Cardiac muscle cell (in vitro differentiated cells and primary cell): ENCODE results near the gene KRTAP19-3. TPM values are rescaled to one million over a fixed set of nuclear protein-coding genes. Genes with fewer than 3 reads are reported as not detected.
"Not testable (repeated sequence)": the region's sequence is repeated elsewhere in the genome, so short reads cannot be mapped to it uniquely, and the experiment has no call there.

ENCODE experiments used
- DNase-seq, 2 donors: peaks; one replicate each; pipeline versions ENCODE4 v3.0.0 to v3.0.0-alpha.2; 2010 to 2017; ENCODE audit warnings: low read depth in 1 of 2, low spot score in 1 of 2
- H3K27ac ChIP-seq: fragments of 200-600 bp; sonication (generic); 2 replicates; pipeline ENCODE4 v1.5.1; 2016
- H3K27me3 ChIP-seq: fragments of 200-600 bp; sonication (generic); 2 replicates; pipeline ENCODE4 v1.6.0; 2016; ENCODE audit warnings: control low read depth
- H3K36me3 ChIP-seq: fragments of 200-600 bp; sonication (generic); 2 replicates; pipeline ENCODE4 v1.5.1; 2016; ENCODE audit warnings: control low read depth
- H3K4me1 ChIP-seq: fragments of 200-600 bp; sonication (generic); 2 replicates; pipeline ENCODE4 v1.8.1; 2017; ENCODE audit warnings: low read depth, mild to moderate bottlenecking, mixed run types
- H3K4me3 ChIP-seq: fragments of 200-600 bp; sonication (generic); 2 replicates; pipeline ENCODE4 v1.5.1; 2016; ENCODE audit warnings: mild to moderate bottlenecking
- H3K9me3 ChIP-seq: fragments of 200-600 bp; sonication (generic); 2 replicates; pipeline ENCODE4 v1.5.1; 2017; ENCODE audit warnings: low read depth, mild to moderate bottlenecking, control low read depth
- CTCF ChIP-seq: IDR thresholded peaks from 2 replicates; pipeline ENCODE4 v1.5.1; 2012; ENCODE audit warnings: low read depth, mild to moderate bottlenecking, low read length
- polyA plus RNA-seq: library from polyadenylated mRNA; unstranded; fragments of >200 nt; fragmentation: Nextera tagmentation; extraction: Ambion mirVana; gene quantifications from 2 replicates; pipeline ENCODE4 v1.2.1, GENCODE V29; 2016
- total RNA-seq: library from RNA; depleted of rRNA; stranded (reverse); fragments of >200 nt; gene quantifications from 2 replicates; pipeline ENCODE4 v1.2.3, GENCODE V29; 2016

Gene KRTAP19-3
- total RNA-seq (not detected in 2 replicates), polyA plus RNA-seq (not detected in 2 replicates)

DNA sequence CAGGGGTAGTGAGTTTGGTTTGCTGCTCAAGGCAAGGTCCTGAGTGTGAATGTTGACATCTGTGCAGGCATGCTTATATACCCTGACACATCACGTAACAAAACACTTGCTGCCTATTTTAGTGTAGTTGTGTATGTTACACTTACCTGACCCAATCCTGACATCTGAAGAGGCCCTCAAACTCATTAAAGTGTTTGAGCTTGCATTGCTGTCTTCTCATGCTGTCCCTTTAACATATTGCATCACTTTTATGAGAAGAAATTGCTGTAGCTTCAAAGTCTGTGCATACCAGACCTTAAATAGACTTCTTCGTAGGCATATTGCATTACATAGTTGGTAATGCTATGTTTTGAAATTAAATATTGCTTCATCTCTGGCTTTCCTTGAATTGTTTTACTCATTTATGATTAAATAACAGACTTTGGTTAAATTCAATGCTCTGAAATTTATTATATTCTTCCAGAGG is at the start of gene KRTAP19-3:
TSS of gene KRTAP19-3 (minus strand) at position 51 of the 466 bp plus-strand sequence. CDS start 56 bp downstream, outside the sequence.
- H3K36me3 ChIP-seq = no peaks in the 10 kb centered on the region
- no peak for TF ChIP-seq CTCF
- H3K27me3 ChIP-seq = no peaks in the 10 kb centered on the region
- no peaks in the 10 kb centered on the region for H3K4me1 ChIP-seq
- no peak within 1 kb of the TSS for H3K27ac ChIP-seq
- H3K4me3 ChIP-seq = no peak within 1 kb of the TSS
- H3K9me3 ChIP-seq = no peaks in the 10 kb centered on the region
- no peak for DNase-seq

- Histone ChIP-seq H3K36me3 (no peaks in the 10 kb centered on the region), H3K9me3 (no peaks in the 10 kb centered on the region), H3K4me3 (no peak overlapping the region), H3K4me1 (no peaks in the 10 kb centered on the region), H3K27ac (no peak overlapping the region), H3K27me3 (no peaks in the 10 kb centered on the region)
- no peak for TF ChIP-seq CTCF
- no peak for DNase-seq
Observed at GRCh38 chr21:30518876-30519275, 27.1 kb upstream of the KRTAP19-3 start.

GRCh38 chr21:30515681-30516080 is 23.9 kb upstream of the KRTAP19-3 start:
- Histone ChIP-seq H3K27me3 (no peaks in the 10 kb centered on the region), H3K4me1 (no peaks in the 10 kb centered on the region), H3K27ac (no peak overlapping the region), H3K4me3 (no peak overlapping the region), H3K36me3 (no peaks in the 10 kb centered on the region), H3K9me3 (no peaks in the 10 kb centered on the region)
- no peak for DNase-seq
- TF ChIP-seq CTCF = no peak

- not testable (repeated sequence) for H3K27me3 ChIP-seq, H3K27ac ChIP-seq, H3K36me3 ChIP-seq, H3K4me1 ChIP-seq, H3K4me3 ChIP-seq, H3K9me3 ChIP-seq
- DNase-seq = peak in 1 of 2 donors; percentile 14
Observed at GRCh38 chr21:30505621-30506205, 13.9 kb upstream of the KRTAP19-3 start.

DNA sequence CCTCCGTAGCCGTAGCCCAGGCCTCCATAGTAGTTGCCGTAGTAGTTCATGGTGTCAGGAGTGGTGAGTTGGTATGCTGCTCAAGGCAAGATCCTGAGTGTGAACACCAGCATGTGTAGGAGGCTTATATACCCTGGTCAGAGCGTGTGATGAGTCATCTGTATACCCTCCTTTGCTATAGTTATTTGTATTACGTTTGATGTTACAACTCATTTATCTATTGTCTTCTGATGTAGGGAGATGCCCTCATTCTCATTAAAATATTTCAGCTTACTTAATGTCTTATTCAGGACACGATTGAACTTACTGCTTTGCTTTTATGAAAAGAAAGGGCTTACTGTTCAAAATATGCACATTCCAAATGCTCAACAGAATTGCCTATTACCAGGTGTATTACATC is 10.2 kb upstream of the KRTAP19-3 start, which contains the start of gene KRTAP19-5:
TSS of gene KRTAP19-5 (minus strand) at position 101 of the 400 bp plus-strand sequence. CDS start at position 50, 51 bp downstream.
- Histone ChIP-seq H3K4me1 (no peaks in the 10 kb centered on the region), H3K27ac (no peak within 1 kb of the TSS), H3K36me3 (no peaks in the 10 kb centered on the region), H3K27me3 (no peaks in the 10 kb centered on the region), H3K4me3 (no peak within 1 kb of the TSS), H3K9me3 (no peaks in the 10 kb centered on the region)
- TF ChIP-seq CTCF = no peak
- no peak for DNase-seq

- Histone ChIP-seq H3K27me3 (no peaks in the 10 kb centered on the region), H3K27ac (no peak within 1 kb of the TSS), H3K4me3 (no peak within 1 kb of the TSS), H3K4me1 (no peaks in the 10 kb centered on the region), H3K36me3 (no peaks in the 10 kb centered on the region), H3K9me3 (no peaks in the 10 kb centered on the region)
- no peak for DNase-seq
- no peak for TF ChIP-seq CTCF
Observed at GRCh38 chr21:30497065-30497464, 5.3 kb upstream of the KRTAP19-3 start, which contains the start of gene KRTAP19-4. Gene KRTAP19-4 (minus strand): TSS chr21:30497165. CDS start chr21:30497110, 55 bp downstream.
